Subcutaneous abdominal adipose tissue (tissue), 5 donors: ENCODE results near the gene LRRC4C.
"Not testable (repeated sequence)": the region's sequence is repeated elsewhere in the genome, so short reads cannot be mapped to it uniquely, and the experiment has no call there.

Experiments used
- H3K27ac ChIP-seq: one replicate; pipeline ENCODE4 v1.7.0; 2013; ENCODE audit warnings: low read depth, mild to moderate bottlenecking, inconsistent platforms, low read length, moderate library complexity
- H3K27me3 ChIP-seq, 5 donors: one replicate each; pipeline ENCODE4 v1.7.0; 2013; ENCODE audit warnings: low read length in 5 of 5, inconsistent platforms in 1 of 5; ENCODE audit not compliant: control insufficient read depth in 5 of 5, insufficient read depth in 4 of 5
- H3K36me3 ChIP-seq, 5 donors: one replicate each; pipeline ENCODE4 v1.7.0; 2013; ENCODE audit warnings: low read length in 5 of 5; ENCODE audit not compliant: control insufficient read depth in 5 of 5, insufficient read depth in 5 of 5
- H3K4me1 ChIP-seq, 5 donors: one replicate each; pipeline ENCODE4 v1.7.0; 2013; ENCODE audit warnings: low read length in 5 of 5, mild to moderate bottlenecking in 3 of 5, moderate library complexity in 1 of 5; ENCODE audit not compliant: control insufficient read depth in 5 of 5, insufficient read depth in 5 of 5
- H3K4me3 ChIP-seq, 5 donors: one replicate each; pipeline ENCODE4 v1.7.0; 2013; ENCODE audit warnings: low read length in 5 of 5, low read depth in 1 of 5
- H3K9ac ChIP-seq, 5 donors: one replicate each; pipeline ENCODE4 v1.7.0; 2013; ENCODE audit warnings: low read length in 5 of 5, mild to moderate bottlenecking in 4 of 5, moderate library complexity in 3 of 5
- H3K9me3 ChIP-seq, 5 donors: one replicate each; pipeline ENCODE4 v1.7.0; 2013; ENCODE audit warnings: low read length in 5 of 5; ENCODE audit not compliant: control insufficient read depth in 5 of 5
- donor health status: healthy.
- donor health status: healthy.
- donor health status: healthy.
- donor health status: healthy.
- donor health status: healthy.

LRRC4C gene

DNA sequence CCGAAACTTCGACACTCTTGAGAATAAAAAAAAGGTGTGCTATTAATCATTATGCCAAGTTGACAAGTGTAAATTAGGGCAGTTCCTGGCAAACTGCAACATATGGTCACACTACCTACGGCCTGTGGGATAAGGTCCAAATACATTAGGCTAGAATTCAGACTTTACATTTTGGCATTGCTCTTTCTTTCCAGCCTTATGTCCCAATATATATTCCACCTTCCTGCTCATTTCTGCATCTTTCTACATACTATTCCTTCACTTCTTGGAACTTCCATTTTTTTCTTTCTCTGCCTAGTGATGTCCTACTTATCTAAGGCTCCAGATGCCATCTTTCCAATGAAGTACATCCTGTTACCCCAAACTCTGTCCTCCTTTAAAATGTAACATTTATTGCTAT is 577.2 kb downstream of the LRRC4C start:
- Histone ChIP-seq H3K27me3 (no peaks in the 10 kb centered on the region), H3K9me3 (no peaks in the 10 kb centered on the region), H3K4me3 (no peak overlapping the region), H3K4me1 (no peaks in the 10 kb centered on the region), H3K36me3 (no peaks in the 10 kb centered on the region), H3K9ac (no peak overlapping the region), H3K27ac (no peak overlapping the region)

- H3K4me1 ChIP-seq: no peaks in the 10 kb centered on the region
- H3K4me3 ChIP-seq: no peak overlapping the region
- no peak overlapping the region for H3K9ac ChIP-seq
- H3K9me3 ChIP-seq: no peaks in the 10 kb centered on the region
- H3K36me3 ChIP-seq: no peaks in the 10 kb centered on the region
- no peak overlapping the region for H3K27ac ChIP-seq
- no peaks in the 10 kb centered on the region for H3K27me3 ChIP-seq
These were observed 579.5 kb downstream of the LRRC4C start for GRCh38 chr11:40879911-40880310.

DNA sequence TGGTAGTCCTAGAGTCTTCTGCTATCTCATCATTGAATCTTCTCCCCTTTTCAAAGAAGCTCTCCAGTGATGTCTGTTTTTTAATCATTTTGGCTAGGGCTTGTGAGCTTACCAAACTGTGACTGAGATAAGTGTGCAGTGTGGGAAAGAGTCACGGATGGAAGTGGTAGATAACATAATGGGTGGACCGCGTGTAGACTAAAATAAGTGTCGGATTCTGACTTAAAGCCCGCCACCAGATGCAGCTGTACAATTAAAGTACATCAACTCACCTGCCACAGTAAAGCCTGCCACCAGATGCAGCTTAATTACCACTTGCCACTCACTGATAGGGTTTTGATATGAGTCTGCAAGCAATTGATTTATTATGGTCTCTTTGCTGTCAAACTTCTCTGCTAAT is 581.5 kb downstream of the LRRC4C start:
- H3K4me3 ChIP-seq: no peak overlapping the region

GRCh38 chr11:40877256-40877655 is 582.2 kb downstream of the LRRC4C start:
- Histone ChIP-seq H3K9ac (no peak overlapping the region), H3K27me3 (no peaks in the 10 kb centered on the region), H3K4me3 (no peak overlapping the region), H3K36me3 (no peaks in the 10 kb centered on the region), H3K27ac (no peak overlapping the region), H3K4me1 (no peaks in the 10 kb centered on the region), H3K9me3 (no peaks in the 10 kb centered on the region)

More for the DNA sequence above, 581.5 kb downstream of the LRRC4C start:
- H3K36me3 ChIP-seq: no peaks in the 10 kb centered on the region
- no peaks in the 10 kb centered on the region for H3K4me1 ChIP-seq
- no peak overlapping the region for H3K9ac ChIP-seq
- no peak overlapping the region for H3K27ac ChIP-seq
- H3K9me3 ChIP-seq: no peaks in the 10 kb centered on the region
- no peaks in the 10 kb centered on the region for H3K27me3 ChIP-seq

DNA sequence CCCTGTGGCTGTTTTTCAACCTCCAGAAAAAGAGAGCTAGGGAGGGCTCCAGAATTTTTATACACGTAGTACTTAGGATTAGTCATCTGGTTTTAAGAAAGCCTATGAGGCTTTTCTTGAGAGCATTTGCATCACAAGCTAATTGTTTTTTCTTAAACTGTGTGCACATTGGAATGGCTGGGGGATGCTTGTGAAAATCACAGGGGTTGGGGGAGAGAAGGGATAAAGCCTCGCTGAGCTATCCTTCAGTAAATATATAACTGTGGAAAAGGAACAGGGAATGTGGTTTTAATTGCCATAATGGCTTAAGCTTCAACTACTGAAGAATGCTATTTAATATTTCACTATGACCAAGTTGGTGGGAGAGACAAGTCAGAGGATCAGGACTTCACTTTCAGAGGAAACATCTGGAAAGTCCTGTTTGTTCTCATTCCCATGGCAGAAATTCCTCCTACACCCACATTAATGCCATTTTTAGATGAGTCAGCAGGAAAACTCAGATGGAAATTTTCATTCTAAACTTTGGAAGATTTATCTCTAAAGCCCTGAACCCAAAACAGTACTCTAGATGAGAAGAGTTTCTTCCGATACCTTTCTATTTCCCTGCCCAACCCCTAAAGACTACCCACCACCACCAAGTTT is 591.3 kb downstream of the LRRC4C start:
- H3K9ac ChIP-seq: no peak overlapping the region
- H3K27me3 ChIP-seq: no peaks in the 10 kb centered on the region
- H3K27ac ChIP-seq: no peak overlapping the region
- H3K4me1 ChIP-seq: no peaks in the 10 kb centered on the region
- H3K4me3 ChIP-seq: no peak overlapping the region
- peaks cover 0 to 4% (median 0%) of the 10 kb centered on the region in 5 donors for H3K9me3 ChIP-seq
- no peaks in the 10 kb centered on the region for H3K36me3 ChIP-seq

- H3K9ac ChIP-seq, H3K27me3 ChIP-seq, H3K27ac ChIP-seq, H3K36me3 ChIP-seq, H3K4me1 ChIP-seq, H3K9me3 ChIP-seq, H3K4me3 ChIP-seq: not testable (repeated sequence)
These were observed 601.7 kb downstream of the LRRC4C start for GRCh38 chr11:40857754-40858153.

GRCh38 chr11:40842750-40843339 is 616.6 kb downstream of the LRRC4C start:
- peaks cover 0 to 7% (median 0%) of the 10 kb centered on the region in 5 donors for H3K9me3 ChIP-seq
- H3K27me3 ChIP-seq: no peaks in the 10 kb centered on the region
- H3K4me3 ChIP-seq: no peak overlapping the region
- H3K4me1 ChIP-seq: no peaks in the 10 kb centered on the region
- H3K36me3 ChIP-seq: no peaks in the 10 kb centered on the region
- no peak overlapping the region for H3K27ac ChIP-seq
- no peak overlapping the region for H3K9ac ChIP-seq

DNA sequence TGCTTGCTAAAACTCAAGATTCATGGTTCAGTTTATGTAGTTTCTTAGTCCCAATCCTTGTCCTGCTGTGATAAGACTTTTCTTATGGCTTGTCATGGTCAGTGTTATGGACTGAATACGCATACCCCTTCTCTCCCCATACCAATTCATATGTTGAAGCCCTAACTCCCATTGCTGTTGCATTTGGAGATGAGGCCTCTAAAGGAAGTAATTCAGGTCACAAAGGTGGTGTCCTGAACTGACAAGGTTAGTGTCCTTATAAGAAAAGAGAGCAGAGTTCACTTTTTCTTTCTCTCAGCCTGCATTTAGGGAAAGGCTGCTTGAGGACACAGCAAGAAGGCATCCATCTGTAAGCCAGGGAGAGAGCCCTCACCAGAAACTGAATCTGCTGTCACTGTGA is 618.2 kb downstream of the LRRC4C start:
- no peaks in the 10 kb centered on the region for H3K36me3 ChIP-seq
- H3K27ac ChIP-seq: no peak overlapping the region
- H3K9ac ChIP-seq: no peak overlapping the region
- H3K9me3 ChIP-seq: peaks cover 0 to 7% (median 0%) of the 10 kb centered on the region in 5 donors
- no peaks in the 10 kb centered on the region for H3K4me1 ChIP-seq
- H3K4me3 ChIP-seq: no peak overlapping the region
- H3K27me3 ChIP-seq: no peaks in the 10 kb centered on the region

GRCh38 chr11:40838181-40838683 is 621.2 kb downstream of the LRRC4C start:
- no peak overlapping the region for H3K4me3 ChIP-seq
- H3K36me3 ChIP-seq: no peaks in the 10 kb centered on the region
- H3K4me1 ChIP-seq: no peaks in the 10 kb centered on the region

DNA sequence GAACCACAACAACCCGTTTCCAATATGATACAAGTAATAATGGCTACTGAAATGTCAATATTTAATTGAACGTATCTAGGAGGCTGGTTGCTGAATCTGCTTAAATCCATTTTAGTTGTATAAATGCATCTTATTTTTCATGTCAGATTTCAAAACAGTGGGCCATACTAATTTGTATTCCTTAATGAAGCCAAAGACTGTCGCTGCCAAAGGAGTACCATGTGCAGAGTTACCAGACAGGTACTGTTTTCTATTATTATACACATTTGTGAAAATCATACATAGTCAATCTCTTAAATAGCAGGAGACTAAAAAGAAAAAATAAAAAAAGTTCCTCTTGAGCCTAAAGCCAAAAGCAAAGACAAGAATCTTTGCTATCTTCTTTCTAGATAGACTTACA is 632.3 kb downstream of the LRRC4C start:
- no peak overlapping the region for H3K4me3 ChIP-seq
- H3K9me3 ChIP-seq: no peaks in the 10 kb centered on the region

More at GRCh38 chr11:40838181-40838683, 621.2 kb downstream of the LRRC4C start:
- no peak overlapping the region for H3K9ac ChIP-seq
- no peak overlapping the region for H3K27ac ChIP-seq
- H3K27me3 ChIP-seq: no peaks in the 10 kb centered on the region
- H3K9me3 ChIP-seq: peaks cover 0 to 5% (median 0%) of the 10 kb centered on the region in 5 donors

More for the DNA sequence above, 632.3 kb downstream of the LRRC4C start:
- no peaks in the 10 kb centered on the region for H3K27me3 ChIP-seq
- H3K9ac ChIP-seq: no peak overlapping the region
- no peak overlapping the region for H3K27ac ChIP-seq
- no peaks in the 10 kb centered on the region for H3K36me3 ChIP-seq
- no peaks in the 10 kb centered on the region for H3K4me1 ChIP-seq
